Activated CD4-positive, alpha-beta T cell treated with anti-CD3 and anti-CD28 coated beads for 24 hours (primary cell): ENCODE results near the gene MBP.

Experiments
- DNase-seq, 2 donors: peaks; one replicate each; pipeline ENCODE4 v3.0.0-alpha.2; 2020; ENCODE audit warnings: low read depth in 2 of 2

The MBP gene

GRCh38 chr18:77100751-77101355 lies 31.7 kb downstream of the MBP start:
- DNase-seq, result no peak

DNA sequence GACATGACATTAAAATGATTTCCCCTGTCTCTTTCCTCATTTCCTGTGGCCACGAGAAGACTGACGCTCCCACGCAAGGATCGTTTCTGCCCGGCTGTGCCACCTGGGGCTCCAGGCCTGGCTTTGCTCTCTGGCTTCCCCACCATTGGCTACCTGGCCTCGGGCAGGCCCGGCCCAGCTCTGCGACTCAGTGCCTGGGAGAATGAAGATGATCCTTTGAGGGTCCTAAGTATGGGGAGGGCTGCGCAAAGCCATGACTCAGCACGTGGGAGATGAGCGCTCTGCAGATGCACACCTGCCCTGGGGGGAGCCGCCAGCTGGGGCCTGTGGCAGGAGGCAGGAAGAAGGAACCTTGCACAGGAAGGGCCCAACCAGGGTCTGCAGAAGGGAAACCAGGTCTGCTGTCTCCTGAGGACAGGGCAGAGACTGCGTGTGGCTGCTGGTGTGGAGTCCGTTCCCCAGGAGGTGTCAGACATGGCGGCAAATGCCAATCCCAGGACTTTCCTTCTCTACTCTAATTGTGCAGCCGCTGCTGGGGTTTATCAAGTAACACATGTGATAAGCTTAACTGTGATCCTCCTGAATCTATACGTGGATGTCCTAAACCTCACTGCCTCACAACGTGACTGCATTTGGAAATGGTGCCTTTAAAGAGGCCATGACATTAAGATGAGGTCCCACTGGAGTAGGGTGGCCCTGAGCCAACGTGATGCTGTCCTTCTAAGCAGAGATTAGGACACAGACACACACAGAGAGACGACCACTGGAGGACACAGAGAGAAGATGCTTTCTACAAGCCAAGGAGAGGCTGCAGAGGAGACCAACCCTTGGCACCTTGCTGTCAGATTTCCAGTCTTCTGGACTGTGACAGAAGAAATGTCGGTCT lies 32.9 kb downstream of the MBP start:
- DNase-seq, result no peak

DNA sequence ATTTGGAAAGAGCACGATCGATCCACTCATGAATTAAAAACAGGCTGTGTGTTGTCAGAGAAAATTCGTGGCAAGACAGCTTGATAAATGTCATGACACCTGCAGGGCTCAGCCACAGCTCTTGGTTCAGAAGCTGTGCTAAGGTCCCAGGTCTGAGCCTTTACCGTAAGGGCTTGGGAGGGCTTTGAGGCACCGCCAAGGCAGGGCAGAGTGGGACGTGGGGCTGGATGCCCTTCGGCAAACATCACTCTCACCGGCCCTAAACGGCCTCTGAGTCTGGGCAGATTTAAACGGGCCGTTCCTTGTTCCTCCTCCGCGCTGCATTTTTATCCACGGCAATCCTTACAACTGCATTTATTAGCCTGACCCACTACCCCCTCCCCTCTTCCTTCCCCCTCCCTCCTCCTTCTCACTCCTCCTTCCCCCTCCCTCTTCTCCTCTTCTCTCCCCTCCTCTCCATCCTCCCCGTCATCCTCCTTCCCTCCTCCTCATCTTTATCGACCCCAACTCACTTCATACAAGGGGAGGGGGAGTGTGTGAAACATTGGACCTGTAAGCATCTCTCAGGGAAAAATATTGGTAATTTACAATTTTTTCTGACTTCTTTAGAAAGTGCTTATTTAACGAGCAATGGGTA lies 33.9 kb downstream of the MBP start:
- no peak for DNase-seq

GRCh38 chr18:77098029-77098428 lies 34.6 kb downstream of the MBP start:
- DNase-seq, result no peak

DNA sequence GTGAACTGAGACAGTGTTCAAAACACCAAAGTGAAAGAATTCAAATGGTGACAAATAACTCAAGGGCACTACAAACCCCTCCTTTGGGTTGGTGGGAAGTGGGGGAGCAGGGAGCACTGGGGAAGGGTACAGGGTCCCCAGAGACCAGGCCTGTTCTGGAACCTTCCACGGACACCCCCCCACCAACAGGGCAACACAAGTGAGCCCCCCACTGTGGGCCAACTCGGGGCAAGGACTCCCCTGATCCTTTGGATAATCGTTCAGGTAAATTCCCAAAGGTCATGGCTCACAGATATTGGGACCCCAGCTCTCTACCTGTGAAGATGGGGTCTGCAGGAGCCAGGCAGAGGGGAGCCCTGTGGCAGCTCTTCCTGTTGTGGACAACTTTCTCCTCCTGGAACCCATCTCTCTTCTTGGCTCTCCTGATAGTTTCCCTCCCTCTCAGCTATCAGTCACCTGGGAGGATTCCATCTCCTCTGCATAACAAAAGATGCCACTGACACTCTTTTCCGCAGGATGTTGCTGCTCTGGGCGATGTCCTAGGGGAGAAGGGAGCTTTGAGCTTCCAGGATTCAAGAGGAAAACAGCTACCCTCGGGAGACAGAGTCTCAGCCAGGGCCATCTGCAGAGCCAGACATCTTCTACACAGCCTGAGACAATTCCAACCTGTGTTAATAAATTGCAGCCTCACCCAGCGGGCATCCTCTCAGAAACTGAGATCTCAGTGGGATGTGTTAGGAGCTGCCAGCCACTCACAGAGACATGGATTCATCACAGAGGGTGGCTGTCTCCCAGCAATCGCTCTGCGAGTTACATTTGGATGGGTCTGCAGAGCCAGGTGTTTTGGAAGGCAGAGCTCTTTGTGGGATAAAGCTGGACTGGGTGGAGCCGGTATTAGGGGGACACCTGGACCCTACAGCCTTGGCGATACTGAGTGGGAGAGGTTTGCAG lies 35.4 kb downstream of the MBP start:
- no peak for DNase-seq

DNA sequence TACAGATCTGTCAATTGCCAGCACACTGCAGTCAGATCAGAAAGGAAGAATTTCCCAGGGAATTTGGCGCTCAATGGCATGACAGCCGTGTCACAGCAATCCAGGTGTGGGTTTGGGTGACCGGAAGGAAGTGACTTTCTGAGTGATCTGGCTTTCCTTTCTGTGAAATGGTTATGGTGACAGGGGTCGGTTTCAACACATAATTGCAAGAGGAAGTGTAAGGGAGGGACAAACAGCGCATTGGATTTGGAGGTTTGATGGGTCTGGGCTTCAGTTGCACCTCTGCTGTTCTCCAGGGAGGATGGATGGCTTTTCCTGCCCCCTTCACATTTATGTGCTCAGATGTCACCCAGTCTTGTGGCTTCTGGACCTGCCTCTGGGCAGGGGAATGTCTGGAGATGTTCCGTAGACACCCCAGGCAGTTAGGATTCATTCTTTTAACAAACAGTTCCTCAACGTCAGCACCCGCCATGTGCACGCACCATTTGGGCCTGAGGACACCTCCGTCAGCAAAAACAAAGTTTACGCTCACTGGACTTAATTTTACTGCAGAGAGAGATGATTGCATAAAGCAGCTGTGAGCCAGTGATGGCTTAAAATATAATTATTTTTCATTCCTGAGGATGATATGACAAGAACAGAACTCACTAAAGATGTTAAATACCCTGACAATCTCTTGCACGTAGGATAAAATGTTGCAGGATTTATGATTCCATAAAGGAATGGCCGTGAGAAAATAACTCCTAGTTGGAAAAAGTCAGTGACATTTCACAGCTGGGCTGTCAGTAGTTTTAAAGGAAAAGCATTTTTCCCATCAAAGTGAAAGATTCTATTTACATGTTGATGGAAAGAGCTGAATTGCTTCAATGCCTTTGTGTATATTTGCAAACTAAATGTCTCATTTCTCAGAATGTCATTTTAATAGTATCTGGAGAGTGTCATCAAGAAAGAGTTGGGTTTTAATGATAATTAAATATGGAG lies 36.9 kb downstream of the MBP start:
- no peak for DNase-seq

DNA sequence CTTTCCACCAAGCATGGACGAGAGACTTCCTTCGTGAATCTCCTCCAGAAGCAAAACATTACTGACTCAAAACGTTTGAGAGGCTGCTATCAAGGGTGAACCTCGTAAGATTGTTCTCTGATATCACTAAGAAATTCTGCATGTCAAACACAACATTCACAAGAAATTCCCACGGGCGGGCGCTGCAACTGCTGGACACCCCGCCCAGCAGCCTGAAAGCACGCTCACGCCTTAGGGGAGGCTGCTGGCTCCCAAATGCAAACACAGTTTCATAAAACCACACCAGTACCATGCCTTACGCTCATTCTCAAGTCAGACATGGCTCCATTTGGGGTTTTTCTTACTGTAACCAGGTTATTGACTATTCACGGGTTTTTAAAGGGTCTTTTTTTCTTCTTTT lies 39.0 kb downstream of the MBP start:
- no peak for DNase-seq

DNA sequence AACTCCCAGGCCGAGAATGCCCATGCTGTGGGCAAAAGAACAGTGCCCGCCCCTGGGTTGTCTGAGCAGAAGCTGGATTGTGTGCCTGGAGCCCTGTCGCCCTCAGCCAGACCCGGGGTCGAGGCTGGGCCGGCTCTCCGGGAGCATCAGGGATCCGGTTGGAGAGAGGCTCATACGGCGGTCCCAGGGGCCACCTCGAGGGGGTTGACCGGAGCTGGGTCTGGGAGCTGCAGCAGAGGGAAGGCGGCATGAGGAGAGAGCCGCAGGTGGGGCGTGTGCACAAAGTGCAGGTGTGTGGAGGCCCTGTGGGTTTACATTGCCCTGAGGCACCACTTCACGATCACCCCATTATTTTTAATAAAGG lies 39.5 kb downstream of the MBP start:
- no peak for DNase-seq

DNA sequence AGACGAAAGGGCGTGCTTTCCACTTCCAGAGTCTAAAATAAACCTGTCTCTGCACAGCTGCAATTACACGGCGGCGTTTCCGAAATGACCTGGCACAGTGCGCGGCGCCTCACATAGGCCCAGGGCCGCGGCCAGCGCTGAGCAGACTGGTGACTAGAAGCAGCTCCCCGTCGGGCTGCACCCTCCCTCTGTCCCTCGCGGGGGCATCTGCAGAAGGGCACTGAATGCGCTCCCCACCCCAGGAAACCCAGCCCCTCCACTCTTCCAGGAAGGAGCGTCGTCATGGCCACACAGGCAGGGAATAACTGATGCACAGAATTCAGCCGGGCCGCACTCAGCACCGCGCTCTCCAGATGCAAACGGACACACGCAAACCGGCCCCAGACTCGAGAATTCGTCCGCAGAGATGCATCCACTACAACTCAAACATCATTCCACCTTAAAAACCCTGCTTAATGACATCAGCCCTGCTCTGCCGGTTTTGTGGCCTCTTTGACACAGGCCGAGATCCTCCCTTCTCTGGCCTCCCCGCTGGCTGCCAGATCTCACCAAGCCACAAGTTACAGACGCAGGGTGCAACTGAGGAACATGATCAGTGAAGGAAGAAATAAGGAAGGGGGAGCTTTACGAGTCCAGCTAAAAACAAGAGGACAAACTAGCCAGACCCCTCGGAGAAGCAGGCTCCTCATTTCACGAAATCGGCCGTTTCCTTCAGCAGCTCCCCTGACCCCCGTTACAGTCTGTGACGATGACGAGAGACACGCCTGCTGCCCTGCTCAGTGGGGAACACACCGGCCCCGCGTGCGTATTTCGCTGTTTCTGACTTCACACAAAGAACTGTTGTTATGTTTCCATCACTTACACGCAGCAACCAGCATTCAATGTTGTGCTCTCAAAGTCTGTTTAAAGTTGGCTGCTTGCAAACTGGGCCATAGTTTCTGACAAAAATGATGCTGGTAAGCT lies 40.2 kb downstream of the MBP start:
- DNase-seq, result no peak

DNA sequence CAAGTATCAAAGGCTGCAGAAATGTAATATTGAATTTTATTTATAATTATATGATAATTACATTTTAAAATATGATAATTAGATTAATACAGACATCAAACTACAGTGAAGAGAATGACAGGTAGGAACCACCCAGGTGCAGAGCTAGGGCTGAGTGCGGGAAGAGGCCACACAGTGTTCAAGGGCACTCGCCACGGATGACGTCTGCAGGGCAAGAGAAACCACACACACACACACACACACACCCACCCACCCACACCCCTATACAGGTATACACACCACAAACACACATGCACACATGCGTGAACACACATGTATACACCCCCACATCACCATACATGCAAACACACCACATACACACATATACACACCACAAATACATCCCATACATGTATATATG lies 41.2 kb downstream of the MBP start:
- no peak for DNase-seq

GRCh38 chr18:77090546-77091174 lies 41.9 kb downstream of the MBP start:
- DNase-seq, result no peak

DNA sequence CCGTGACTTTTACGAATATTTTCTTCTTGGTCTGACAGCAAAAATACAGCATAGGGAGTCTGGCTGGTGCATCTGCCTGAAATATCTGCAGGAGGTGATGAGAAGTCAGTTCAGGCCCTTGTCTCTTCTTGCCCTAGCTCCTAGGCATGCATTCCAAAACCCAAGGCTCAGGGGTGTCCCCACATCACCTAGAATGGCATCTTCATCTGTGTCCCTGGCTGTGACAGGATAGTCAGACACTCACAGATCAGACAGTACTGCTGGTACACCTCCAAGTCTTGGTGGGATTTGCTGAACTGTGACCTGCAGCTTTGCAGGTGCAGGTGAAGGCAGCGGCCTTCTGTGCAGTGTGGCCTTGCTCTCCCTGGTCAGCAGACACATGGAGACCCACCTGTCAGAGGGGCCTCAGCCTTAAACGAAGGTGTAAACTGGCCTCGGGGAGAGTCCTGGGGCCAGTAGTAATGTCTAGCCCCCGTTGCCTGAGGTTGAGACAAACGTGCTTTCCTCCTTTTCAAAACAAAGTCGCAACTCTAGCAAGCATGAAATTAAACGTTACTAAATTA lies 42.8 kb downstream of the MBP start:
- no peak for DNase-seq

GRCh38 chr18:77088963-77089722 lies 43.4 kb downstream of the MBP start:
- DNase-seq, result no peak

- no peak for DNase-seq
These were observed 45.0 kb downstream of the MBP start for GRCh38 chr18:77087393-77088141.

- DNase-seq, result no peak
These were observed 45.8 kb downstream of the MBP start for GRCh38 chr18:77086656-77087392.

DNA sequence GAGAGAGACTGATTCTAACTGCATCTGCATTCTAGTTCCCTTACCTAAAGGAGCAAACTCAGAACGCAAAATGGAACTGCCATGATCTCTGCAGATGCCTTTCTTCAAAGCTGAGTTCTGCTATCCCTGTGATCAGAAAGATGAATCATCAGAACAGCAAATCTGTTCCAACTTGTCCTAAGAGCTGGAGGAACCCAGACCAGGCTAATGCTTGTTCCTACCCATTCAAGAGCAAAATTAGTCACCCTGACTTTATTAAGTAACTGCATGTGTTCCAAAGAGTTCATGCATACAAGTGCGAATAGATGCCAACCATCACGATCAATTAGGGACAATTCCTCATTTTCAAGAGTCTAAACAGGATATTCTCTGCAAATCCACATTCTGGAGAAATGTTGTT lies 46.5 kb downstream of the MBP start:
- no peak for DNase-seq

- DNase-seq, result no peak
These were observed 47.9 kb downstream of the MBP start for GRCh38 chr18:77084688-77085035.
